Ureter (tissue), 1 donor: ENCODE results near the gene MYBPC3. TPM values are rescaled to one million over a fixed set of nuclear protein-coding genes. Genes with fewer than 3 reads are reported as not detected.

ENCODE experiments used
- DNase-seq: peaks from one replicate; pipeline ENCODE4 v3.0.0-alpha.2; 2020; ENCODE audit warnings: low spot score
- total RNA-seq: library from RNA; stranded (reverse); gene quantifications from one replicate; pipeline ENCODE4 v1.2.4, GENCODE V29; 2023
- donor health status: DM: yes; HTN: yes; CAD: no.

Gene MYBPC3
- total RNA-seq: 0.18 TPM

DNA sequence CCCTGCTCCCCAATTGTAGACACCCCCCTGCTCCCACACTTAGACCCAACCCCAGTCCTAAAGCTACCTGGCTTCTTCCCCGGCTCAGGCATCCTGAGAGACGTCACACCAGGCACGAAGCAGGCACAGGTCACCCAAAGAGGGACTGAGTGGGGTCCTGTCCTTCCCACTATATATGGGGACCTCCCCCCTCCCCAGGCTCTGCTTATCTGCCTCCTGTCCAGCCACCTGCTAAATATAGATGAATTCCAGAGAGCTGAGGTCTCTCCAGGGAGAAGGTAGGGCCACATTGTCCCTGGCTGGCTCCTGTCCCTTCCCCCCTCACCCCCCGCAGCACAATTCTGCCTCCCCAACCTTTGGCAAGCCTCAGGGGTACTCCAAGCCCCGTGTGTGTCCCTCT is at the start of gene MYBPC3:
TSS of gene MYBPC3 (minus strand) at position 147 of the 400 bp plus-strand sequence. CDS start at position 92, 55 bp downstream.
- no peak for DNase-seq

GRCh38 chr11:47400768-47401279 is 48.3 kb upstream of the MYBPC3 start:
- no peak for DNase-seq

- no peak for DNase-seq
These were observed 47.6 kb upstream of the MYBPC3 start for GRCh38 chr11:47399860-47400767.

DNA sequence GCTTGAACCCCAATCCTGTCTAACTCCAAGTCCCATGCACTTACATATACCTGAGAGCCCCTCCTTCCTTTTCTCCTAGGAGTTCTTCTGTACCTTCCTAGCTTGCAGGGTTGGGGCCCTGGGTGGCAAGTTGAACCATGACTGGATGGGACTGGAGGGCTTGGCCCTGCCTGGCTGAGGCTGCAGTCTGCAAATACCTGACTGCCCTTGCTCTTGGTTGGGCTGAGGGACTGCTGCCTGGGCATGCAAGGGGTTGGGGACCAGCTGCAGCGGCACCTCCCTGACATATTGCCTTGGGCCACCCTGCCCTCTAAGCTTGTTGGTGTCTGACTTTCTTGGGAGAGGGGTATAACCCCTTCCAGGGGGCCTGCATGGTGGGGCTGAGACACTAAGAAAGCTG is 46.0 kb upstream of the MYBPC3 start:
- DNase-seq: no peak

- no peak for DNase-seq
These were observed 45.5 kb upstream of the MYBPC3 start for GRCh38 chr11:47398011-47398410.

- DNase-seq: no peak
These were observed 43.5 kb upstream of the MYBPC3 start for GRCh38 chr11:47396049-47396320.

DNA sequence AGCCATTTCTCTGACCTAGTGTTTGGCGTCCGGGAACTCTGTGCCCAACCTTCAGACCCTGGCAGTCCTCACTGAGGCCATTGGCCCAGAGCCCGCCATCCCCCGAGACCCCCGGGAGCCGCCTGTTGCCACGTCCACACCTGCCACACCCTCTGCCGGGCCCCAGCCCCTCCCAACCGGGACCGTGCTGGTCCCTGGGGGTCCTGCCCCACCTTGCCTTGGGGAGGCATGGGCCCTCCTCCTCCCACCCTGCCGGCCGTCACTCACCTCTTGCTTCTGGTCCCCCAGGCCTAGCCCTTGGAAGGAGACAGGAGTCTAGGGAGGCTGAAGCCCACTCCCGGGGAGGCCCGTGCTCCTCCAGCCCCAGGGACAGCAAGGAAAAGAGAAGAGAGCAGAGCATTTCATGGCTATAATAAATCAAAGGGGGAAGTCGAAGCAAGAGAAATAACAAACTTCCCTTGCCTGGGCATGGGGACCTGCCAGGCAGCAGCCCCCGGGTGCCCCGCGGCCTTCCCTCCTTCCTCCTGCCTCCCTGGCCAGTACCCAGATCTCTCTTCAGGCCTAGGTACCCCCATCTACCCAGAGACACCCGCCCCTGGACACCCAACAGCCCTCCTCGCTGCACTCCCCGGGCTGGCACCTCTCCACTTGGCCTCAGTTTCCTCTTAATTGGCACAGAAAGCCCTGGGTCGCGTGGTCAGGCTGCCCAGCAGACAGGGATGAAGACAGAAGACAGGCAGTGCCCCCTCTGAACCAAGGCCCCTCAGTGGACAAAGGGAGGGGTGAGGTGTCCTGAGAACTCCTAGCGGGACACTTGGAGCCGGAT is 42.9 kb upstream of the MYBPC3 start:
- DNase-seq: peak; percentile 44

DNA sequence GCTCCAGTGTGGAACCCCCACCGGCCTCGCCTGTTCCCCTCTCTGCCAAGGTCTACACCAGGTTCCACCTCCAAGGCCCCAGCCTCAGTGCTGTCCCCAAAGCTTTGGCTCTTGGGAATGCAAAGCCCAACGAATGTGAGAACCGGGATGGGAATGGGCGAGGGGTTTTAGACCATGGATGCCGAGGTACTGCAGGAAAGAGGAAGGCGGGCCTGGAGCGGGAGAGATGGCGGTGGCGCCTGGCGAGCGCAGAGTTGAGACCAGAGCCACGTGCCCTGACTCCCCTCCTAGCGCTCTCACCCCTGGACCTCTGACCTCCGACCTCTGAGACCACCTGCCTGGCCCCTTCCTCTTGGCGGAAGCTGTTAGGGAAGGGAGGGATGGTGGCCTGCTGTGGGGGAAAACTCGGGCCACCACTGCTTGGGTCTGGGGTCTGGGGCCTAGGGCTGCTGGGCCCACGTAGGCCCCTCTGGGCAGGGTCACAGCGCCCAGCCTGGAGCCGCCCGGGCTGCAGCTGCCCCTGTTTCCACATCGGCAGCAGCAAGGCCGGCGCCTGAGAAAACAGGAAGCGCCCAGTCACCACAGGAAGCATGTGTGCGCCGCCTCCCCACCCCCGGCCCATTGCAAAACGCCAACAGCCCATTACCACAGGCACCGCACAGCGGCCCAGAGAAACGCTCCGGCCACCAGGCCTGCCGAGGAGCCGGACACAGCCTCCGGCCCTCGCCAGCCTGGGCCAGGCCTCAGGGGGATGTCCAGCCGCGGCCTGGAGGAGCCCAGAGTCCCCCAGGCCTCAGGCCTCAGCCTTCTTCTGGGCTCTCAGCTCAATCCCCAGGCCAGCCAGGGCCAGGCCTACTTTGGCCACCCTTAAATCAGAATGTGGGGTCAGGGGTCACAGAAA is 42.1 kb upstream of the MYBPC3 start:
- DNase-seq: peak; percentile 53

GRCh38 chr11:47394050-47394321 is 41.5 kb upstream of the MYBPC3 start:
- peak; percentile 47 for DNase-seq

DNA sequence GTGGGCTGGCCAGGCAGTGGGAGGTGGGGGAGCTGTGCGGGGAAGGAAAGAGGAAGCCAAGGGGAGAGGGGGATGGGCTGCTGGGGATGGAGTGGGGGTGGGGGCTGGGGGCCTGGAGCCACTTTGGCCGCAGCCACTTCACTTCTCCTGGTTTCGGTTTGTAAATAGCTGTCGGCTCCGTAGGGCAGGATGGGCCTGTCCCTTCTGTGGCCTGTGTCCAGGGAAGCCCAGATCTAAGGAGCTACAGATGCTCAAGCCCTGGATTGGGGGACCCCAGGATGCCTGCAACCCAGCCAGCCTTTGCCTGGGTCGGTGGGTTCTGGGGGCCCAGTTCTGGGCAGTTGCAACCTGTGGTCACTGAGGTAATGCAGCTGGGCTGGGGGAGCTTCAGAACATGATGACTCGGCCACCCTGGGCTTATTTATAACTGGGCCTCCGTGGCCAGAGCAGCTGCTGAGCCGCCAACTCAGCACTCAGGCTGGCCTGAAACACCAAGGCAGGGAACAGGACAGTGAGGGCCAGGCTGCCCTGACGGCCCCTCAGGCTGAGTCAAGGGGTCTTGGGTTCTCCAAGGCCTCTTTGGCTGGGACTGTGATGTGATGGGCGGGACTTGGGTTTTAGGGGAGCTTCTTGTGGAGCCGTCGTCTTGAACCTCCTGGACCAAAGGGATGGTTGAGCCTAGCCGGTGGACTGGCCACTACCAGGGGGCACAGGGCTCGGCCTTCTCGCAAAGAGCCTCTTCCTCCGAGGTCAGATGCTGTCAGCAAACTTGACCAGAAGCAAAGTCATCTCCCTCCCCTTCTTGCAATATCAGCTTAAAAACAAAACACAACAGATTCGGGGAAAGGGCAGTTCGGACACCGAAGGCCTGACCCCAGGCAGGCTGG is 40.9 kb upstream of the MYBPC3 start:
- peak; percentile 51 for DNase-seq

GRCh38 chr11:47392546-47393162 is 40.2 kb upstream of the MYBPC3 start:
- no peak for DNase-seq

DNA sequence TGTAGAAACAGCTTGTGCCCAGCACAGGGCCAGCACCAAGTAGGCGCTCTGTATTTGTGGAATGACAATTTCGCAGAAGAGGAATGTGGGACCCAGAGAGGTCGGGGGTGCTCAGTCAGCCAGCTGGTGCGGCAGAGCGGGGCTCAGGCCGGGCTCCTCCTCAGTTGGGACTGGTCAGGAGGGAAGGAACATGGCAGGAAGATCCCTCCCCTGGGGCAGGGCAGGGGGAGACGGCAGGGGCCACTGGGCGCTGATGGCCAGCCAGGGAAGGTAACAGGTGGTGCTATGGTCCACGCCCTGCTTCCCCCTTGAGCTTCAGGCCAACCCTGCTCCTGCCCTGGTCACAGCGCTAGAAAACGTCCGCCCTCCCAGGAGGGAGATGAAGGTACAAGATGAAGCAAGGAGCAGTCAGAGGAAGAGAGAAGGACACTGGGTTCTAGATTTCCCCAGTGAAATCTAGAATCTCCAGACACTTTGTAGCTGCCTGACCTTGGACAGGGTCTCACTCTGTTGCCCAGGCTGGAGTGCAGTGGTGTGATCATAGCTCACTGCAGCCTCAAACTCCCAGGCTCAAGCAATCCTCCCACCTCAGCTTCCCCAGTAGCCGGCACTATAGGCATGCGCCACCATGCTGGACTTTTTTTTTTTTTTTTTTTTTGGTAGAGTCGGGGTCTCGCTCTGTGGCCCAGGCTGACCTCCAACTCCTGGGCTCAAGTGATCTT is 39.4 kb upstream of the MYBPC3 start:
- no peak for DNase-seq

- no peak for DNase-seq
These were observed 38.6 kb upstream of the MYBPC3 start for GRCh38 chr11:47391077-47391583.

GRCh38 chr11:47390422-47390760 is 37.9 kb upstream of the MYBPC3 start:
- no peak for DNase-seq

GRCh38 chr11:47389577-47390421 is 37.3 kb upstream of the MYBPC3 start:
- DNase-seq: no peak

DNA sequence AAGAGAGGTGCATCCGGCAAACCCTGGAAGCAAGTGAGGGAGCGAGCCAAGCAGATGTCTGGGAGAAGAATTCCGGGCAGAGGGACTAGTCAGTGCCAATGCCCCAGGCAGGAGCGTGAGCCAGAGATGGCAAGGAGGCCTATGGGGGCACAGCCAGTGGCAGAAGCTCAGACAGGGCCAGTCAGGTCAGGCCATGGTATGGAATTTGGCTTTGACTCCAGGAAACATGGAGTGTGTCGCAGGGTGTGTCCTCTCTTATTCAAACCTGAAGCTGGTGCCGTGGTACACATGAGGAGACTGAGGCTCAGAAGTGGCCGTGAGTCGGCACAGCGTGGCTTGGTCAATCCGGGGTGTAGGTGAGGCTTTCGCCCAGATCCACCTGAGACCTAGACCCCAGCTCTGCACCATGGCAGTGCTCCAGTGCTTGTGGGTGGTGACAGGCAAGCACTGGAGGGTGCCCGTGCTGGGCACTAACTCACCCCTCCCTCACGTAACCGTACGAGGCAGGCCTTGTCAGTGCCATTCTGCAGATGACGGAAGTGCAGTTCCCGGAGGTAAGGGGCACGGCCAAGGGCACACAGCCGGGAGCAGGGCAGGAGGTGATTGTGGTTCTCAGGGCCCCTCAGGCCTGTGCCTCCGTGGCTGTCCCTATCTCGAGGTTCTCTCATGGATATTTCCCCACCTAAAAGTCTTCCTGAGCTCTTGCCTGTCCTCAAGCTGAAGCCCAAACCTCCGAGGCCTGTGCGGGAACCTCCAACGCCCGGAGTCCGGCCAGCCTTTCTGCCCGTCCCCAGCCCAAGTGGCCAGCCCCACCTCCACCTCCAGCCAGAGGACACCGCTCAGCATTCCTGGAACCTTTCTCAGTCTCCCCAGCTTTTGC is 36.4 kb upstream of the MYBPC3 start:
- DNase-seq: no peak

DNA sequence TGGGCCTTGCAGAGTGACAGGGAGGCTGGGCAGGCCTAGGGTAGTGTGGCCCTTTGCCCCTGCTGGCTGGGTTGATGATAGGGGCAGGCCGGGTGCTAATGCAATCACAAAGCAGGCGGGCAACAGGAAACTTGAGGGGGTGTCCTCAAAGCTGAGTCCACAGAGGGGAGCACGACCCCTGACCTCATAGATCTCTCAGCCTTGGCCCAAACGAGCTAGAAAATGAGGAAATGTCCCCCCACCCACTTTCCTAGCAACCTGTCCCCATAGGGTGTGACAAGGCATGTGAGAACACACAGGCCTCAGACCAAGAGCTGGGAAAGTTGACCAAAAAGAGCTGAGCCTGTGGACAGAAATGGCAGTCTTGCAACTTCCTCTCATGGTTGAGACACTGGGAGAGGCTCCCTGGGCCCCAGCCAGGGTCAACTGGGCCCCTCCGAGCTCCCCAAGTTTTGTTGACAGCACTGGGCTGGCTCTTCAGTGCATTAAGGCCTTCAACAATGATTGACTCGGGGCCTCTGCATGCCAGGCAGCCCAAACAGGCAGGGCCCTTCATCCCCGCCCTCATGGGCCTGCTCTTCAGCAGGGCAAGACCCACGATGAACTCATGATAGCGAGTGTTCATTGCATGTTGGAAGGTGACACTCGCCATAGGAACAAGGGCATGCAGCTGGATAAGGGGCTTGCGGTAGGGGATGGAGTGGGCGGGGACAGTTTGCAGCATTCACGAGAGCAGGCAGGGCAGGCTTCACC is 35.6 kb upstream of the MYBPC3 start:
- DNase-seq: no peak
